GM23338 (cell line): Measurements from ENCODE around the gene TNFSF18. TPM values are rescaled to one million over a fixed set of nuclear protein-coding genes. Genes with fewer than 3 reads are reported as not detected.

Experiments
- ATAC-seq: fragments of 200-7000 bp; cut with Tn5 transposase; 3 replicates; pipeline ENCODE4 v1.9.1; 2020
- DNase-seq: peaks from one replicate; pipeline ENCODE4 v3.0.0-alpha.2; 2015; ENCODE audit warnings: low spot score
- H2AFZ ChIP-seq: fragments of 200-600 bp; sonication (generic); 2 replicates; pipeline ENCODE4 v1.8.0; 2016; ENCODE audit warnings: antibody characterized with exemption, mild to moderate bottlenecking, moderate library complexity
- H3F3A ChIP-seq: fragments of 200-600 bp; sonication (generic); replicated peaks from 2 replicates; pipeline ENCODE4 v1.8.0; 2017; ENCODE audit warnings: antibody characterized with exemption, mixed run types, low read depth
- H3K27ac ChIP-seq: fragments of 200-600 bp; sonication (generic); 2 replicates; pipeline ENCODE4 v1.6.1; 2016; ENCODE audit warnings: low read depth
- H3K27me3 ChIP-seq: fragments of 200-600 bp; sonication (generic); 2 replicates; pipeline ENCODE4 v1.8.0; 2016; ENCODE audit warnings: mild to moderate bottlenecking, mixed run types, moderate library complexity; ENCODE audit not compliant: insufficient read depth
- H3K36me3 ChIP-seq: fragments of 200-600 bp; sonication (generic); 2 replicates; pipeline ENCODE4 v1.8.0; 2016; ENCODE audit warnings: mild to moderate bottlenecking; ENCODE audit not compliant: insufficient read depth
- H3K4me1 ChIP-seq: fragments of 200-600 bp; sonication (generic); 2 replicates; pipeline ENCODE4 v1.8.0; 2016; ENCODE audit warnings: mild to moderate bottlenecking, moderate library complexity; ENCODE audit not compliant: insufficient read depth
- H3K4me2 ChIP-seq: fragments of 200-600 bp; sonication (generic); 2 replicates; pipeline ENCODE4 v1.7.1; 2017; ENCODE audit warnings: mixed run types
- H3K4me3 ChIP-seq: fragments of 200-600 bp; sonication (generic); 2 replicates; pipeline ENCODE4 v1.6.1; 2016; ENCODE audit warnings: mixed run types
- H3K79me2 ChIP-seq: fragments of 200-600 bp; sonication (generic); replicated peaks from 2 replicates; pipeline ENCODE4 v1.8.0; 2017; ENCODE audit warnings: mild to moderate bottlenecking; ENCODE audit not compliant: insufficient read depth
- H3K9me2 ChIP-seq: fragments of 200-600 bp; sonication (generic); 2 replicates; pipeline ENCODE4 v1.8.0; 2017; ENCODE audit not compliant: insufficient read depth
- H4K20me1 ChIP-seq: fragments of 200-600 bp; sonication (generic); replicated peaks from 2 replicates; pipeline ENCODE4 v1.8.0; 2017; ENCODE audit warnings: mild to moderate bottlenecking; ENCODE audit not compliant: insufficient read depth
- H3K27ac Mint-ChIP-seq: 2 replicates; pipeline ENCODE4 v1.8.0; 2020; ENCODE audit warnings: inconsistent platforms, mild to moderate bottlenecking, moderate library complexity, mixed read lengths
- H3K27me3 Mint-ChIP-seq: 3 replicates; pipeline ENCODE4 v1.8.0; 2022; ENCODE audit warnings: low read depth, mild to moderate bottlenecking, moderate library complexity, mixed read lengths, inconsistent platforms; ENCODE audit not compliant: insufficient read depth, poor library complexity
- H3K36me3 Mint-ChIP-seq: 3 replicates; pipeline ENCODE4 v1.8.0; 2021; ENCODE audit warnings: low read depth, mild to moderate bottlenecking, inconsistent platforms, moderate library complexity, mixed read lengths
- H3K4me1 Mint-ChIP-seq: 3 replicates; pipeline ENCODE4 v1.8.0; 2020; ENCODE audit warnings: mild to moderate bottlenecking, inconsistent platforms, mixed read lengths
- H3K4me3 Mint-ChIP-seq: 3 replicates; pipeline ENCODE4 v1.8.0; 2021; ENCODE audit warnings: moderate library complexity, mild to moderate bottlenecking, inconsistent platforms, mixed read lengths
- H3K9me3 Mint-ChIP-seq: 3 replicates; pipeline ENCODE4 v1.8.0; 2020; ENCODE audit warnings: moderate library complexity, mild to moderate bottlenecking, inconsistent platforms, mixed read lengths
- CTCF ChIP-seq, 2 experiments: fragments of 200-600 bp in 1 of 2; sonication (generic) in 1 of 2; conservative IDR thresholded peaks; 2 replicates each; pipeline versions ENCODE4 v1.5.1 to v1.6.1; 2016 to 2017; ENCODE audit warnings: antibody characterized with exemption in 2 of 2, low read depth in 2 of 2, mild to moderate bottlenecking in 2 of 2, moderate library complexity in 1 of 2
- EZH2 ChIP-seq: fragments of 200-600 bp; sonication (generic); IDR thresholded peaks from one replicate; pipeline ENCODE4 v1.8.0; 2017; ENCODE audit warnings: antibody characterized with exemption, mild to moderate bottlenecking, low read depth; ENCODE audit not compliant: unreplicated experiment
- EZH2phosphoT487 ChIP-seq: fragments of 200-600 bp; sonication (generic); IDR thresholded peaks from one replicate; pipeline ENCODE4 v1.8.1; 2018; ENCODE audit warnings: antibody characterized with exemption; ENCODE audit not compliant: unreplicated experiment
- JUNB ChIP-seq: IDR thresholded peaks from one replicate; pipeline ENCODE4 v1.6.1; 2016; ENCODE audit warnings: antibody characterized with exemption; ENCODE audit not compliant: unreplicated experiment
- NANOG ChIP-seq: IDR thresholded peaks from 2 replicates; pipeline ENCODE4 v1.6.1; 2016; ENCODE audit warnings: antibody characterized with exemption, borderline replicate concordance
- POLR2AphosphoS5 ChIP-seq: IDR thresholded peaks from 2 replicates; pipeline ENCODE4 v1.6.1; 2016; ENCODE audit warnings: antibody characterized with exemption, low read depth
- STAT1 ChIP-seq: IDR thresholded peaks from one replicate; pipeline ENCODE4 v1.6.1; 2016; ENCODE audit warnings: antibody characterized with exemption; ENCODE audit not compliant: unreplicated experiment
- ZNF114 ChIP-seq: fragments of 250-450 bp; sonication (Bioruptor Pico); IDR thresholded peaks from 2 replicates; pipeline ENCODE4 v1.5.0; 2020; ENCODE audit warnings: mild to moderate bottlenecking, moderate library complexity
- ZNF331 ChIP-seq: fragments of 250-450 bp; sonication (Bioruptor Pico); IDR thresholded peaks from 2 replicates; pipeline ENCODE4 v1.5.0; 2020; ENCODE audit warnings: low read depth, mild to moderate bottlenecking, moderate library complexity
- polyA plus RNA-seq: library from polyadenylated mRNA; unstranded; fragments of >200 nt; fragmentation: Nextera tagmentation; extraction: Ambion mirVana; gene quantifications from 2 replicates; pipeline ENCODE4 v1.2.1, GENCODE V29; 2016
- total RNA-seq: library from RNA; depleted of rRNA; stranded (reverse); fragments of >200 nt; shearing (Covaris generic); gene quantifications from 2 replicates; pipeline ENCODE4 v1.2.3, GENCODE V29; 2014
- TF ChIP-seq, protein P1 (sequence below): IDR thresholded peaks from 2 replicates; pipeline ENCODE4 v1.6.1; 2016; ENCODE audit warnings: antibody characterized with exemption
- TF ChIP-seq, protein P2 (sequence below): fragments of 250-450 bp; sonication (Bioruptor Pico); IDR thresholded peaks from 2 replicates; pipeline ENCODE4 v1.5.0; 2020; ENCODE audit warnings: mild to moderate bottlenecking, moderate library complexity
- TF ChIP-seq, protein P3 (sequence below): IDR thresholded peaks from one replicate; pipeline ENCODE4 v1.6.1; 2018; ENCODE audit warnings: antibody characterized with exemption; ENCODE audit not compliant: unreplicated experiment

The TNFSF18 gene
- total and polyA plus RNA-seq, 2 experiments from 2014 or later = not detected

DNA sequence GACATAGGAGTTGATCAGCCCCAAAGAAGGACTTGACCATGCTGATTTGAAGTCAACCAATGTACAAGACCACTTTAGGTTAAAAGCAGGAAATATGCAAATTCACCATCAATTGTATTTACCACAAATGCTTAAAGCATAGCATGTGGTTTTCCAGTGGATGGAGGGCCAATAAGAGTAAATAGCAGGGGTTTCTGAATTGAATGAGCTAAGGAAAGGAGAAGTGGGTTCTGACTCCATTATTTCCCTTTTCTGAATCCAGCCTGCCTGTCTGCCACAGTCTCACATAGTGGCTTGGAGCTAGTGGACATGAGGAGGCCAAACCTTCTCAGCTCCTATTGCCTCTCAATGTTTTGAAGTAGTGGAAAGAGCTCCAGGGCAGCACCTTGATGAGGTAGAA is 7.2 kb upstream of the TNFSF18 start:
- H3F3A ChIP-seq = no peaks in the 10 kb centered on the region
- H3K27ac Mint-ChIP-seq = no peak overlapping the region
- TF ChIP-seq EZH2 (no peak), POLR2AphosphoS5 (no peak), CTCF (conservative IDR thresholded peaks at IDR 0.05; ENCODE audit: low read depth in 2 of 2) (no peak), ZNF331 (no peak), NANOG (no peak), EZH2phosphoT487 (no peak), JUNB (no peak), STAT1 (no peak), ZNF114 (no peak)
- TF ChIP-seq, protein P1, sequence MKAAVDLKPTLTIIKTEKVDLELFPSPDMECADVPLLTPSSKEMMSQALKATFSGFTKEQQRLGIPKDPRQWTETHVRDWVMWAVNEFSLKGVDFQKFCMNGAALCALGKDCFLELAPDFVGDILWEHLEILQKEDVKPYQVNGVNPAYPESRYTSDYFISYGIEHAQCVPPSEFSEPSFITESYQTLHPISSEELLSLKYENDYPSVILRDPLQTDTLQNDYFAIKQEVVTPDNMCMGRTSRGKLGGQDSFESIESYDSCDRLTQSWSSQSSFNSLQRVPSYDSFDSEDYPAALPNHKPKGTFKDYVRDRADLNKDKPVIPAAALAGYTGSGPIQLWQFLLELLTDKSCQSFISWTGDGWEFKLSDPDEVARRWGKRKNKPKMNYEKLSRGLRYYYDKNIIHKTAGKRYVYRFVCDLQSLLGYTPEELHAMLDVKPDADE = no peak
- TF ChIP-seq, protein P2, sequence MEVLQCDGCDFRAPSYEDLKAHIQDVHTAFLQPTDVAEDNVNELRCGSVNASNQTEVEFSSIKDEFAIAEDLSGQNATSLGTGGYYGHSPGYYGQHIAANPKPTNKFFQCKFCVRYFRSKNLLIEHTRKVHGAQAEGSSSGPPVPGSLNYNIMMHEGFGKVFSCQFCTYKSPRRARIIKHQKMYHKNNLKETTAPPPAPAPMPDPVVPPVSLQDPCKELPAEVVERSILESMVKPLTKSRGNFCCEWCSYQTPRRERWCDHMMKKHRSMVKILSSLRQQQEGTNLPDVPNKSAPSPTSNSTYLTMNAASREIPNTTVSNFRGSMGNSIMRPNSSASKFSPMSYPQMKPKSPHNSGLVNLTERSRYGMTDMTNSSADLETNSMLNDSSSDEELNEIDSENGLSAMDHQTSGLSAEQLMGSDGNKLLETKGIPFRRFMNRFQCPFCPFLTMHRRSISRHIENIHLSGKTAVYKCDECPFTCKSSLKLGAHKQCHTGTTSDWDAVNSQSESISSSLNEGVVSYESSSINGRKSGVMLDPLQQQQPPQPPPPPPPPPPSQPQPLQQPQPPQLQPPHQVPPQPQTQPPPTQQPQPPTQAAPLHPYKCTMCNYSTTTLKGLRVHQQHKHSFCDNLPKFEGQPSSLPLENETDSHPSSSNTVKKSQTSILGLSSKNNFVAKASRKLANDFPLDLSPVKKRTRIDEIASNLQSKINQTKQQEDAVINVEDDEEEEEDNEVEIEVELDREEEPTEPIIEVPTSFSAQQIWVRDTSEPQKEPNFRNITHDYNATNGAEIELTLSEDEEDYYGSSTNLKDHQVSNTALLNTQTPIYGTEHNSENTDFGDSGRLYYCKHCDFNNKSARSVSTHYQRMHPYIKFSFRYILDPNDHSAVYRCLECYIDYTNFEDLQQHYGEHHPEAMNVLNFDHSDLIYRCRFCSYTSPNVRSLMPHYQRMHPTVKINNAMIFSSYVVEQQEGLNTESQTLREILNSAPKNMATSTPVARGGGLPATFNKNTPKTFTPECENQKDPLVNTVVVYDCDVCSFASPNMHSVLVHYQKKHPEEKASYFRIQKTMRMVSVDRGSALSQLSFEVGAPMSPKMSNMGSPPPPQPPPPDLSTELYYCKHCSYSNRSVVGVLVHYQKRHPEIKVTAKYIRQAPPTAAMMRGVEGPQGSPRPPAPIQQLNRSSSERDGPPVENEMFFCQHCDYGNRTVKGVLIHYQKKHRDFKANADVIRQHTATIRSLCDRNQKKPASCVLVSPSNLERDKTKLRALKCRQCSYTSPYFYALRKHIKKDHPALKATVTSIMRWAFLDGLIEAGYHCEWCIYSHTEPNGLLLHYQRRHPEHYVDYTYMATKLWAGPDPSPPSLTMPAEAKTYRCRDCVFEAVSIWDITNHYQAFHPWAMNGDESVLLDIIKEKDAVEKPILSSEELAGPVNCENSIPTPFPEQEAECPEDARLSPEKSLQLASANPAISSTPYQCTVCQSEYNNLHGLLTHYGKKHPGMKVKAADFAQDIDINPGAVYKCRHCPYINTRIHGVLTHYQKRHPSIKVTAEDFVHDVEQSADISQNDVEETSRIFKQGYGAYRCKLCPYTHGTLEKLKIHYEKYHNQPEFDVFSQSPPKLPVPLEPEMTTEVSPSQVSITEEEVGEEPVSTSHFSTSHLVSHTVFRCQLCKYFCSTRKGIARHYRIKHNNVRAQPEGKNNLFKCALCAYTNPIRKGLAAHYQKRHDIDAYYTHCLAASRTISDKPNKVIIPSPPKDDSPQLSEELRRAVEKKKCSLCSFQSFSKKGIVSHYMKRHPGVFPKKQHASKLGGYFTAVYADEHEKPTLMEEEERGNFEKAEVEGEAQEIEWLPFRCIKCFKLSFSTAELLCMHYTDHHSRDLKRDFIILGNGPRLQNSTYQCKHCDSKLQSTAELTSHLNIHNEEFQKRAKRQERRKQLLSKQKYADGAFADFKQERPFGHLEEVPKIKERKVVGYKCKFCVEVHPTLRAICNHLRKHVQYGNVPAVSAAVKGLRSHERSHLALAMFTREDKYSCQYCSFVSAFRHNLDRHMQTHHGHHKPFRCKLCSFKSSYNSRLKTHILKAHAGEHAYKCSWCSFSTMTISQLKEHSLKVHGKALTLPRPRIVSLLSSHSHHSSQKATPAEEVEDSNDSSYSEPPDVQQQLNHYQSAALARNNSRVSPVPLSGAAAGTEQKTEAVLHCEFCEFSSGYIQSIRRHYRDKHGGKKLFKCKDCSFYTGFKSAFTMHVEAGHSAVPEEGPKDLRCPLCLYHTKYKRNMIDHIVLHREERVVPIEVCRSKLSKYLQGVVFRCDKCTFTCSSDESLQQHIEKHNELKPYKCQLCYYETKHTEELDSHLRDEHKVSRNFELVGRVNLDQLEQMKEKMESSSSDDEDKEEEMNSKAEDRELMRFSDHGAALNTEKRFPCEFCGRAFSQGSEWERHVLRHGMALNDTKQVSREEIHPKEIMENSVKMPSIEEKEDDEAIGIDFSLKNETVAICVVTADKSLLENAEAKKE (CRISPR knock-in tag) = no peak
- TF ChIP-seq, protein P3, sequence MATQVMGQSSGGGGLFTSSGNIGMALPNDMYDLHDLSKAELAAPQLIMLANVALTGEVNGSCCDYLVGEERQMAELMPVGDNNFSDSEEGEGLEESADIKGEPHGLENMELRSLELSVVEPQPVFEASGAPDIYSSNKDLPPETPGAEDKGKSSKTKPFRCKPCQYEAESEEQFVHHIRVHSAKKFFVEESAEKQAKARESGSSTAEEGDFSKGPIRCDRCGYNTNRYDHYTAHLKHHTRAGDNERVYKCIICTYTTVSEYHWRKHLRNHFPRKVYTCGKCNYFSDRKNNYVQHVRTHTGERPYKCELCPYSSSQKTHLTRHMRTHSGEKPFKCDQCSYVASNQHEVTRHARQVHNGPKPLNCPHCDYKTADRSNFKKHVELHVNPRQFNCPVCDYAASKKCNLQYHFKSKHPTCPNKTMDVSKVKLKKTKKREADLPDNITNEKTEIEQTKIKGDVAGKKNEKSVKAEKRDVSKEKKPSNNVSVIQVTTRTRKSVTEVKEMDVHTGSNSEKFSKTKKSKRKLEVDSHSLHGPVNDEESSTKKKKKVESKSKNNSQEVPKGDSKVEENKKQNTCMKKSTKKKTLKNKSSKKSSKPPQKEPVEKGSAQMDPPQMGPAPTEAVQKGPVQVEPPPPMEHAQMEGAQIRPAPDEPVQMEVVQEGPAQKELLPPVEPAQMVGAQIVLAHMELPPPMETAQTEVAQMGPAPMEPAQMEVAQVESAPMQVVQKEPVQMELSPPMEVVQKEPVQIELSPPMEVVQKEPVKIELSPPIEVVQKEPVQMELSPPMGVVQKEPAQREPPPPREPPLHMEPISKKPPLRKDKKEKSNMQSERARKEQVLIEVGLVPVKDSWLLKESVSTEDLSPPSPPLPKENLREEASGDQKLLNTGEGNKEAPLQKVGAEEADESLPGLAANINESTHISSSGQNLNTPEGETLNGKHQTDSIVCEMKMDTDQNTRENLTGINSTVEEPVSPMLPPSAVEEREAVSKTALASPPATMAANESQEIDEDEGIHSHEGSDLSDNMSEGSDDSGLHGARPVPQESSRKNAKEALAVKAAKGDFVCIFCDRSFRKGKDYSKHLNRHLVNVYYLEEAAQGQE = no peak

More for the DNA sequence above, 7.2 kb upstream of the TNFSF18 start:
- DNase-seq (no peak), ATAC-seq (no peak)
- no peaks in the 10 kb centered on the region for H3K27me3 Mint-ChIP-seq
- Histone ChIP-seq H3K36me3 (no peaks in the 10 kb centered on the region), H3K79me2 (no peaks in the 10 kb centered on the region), H4K20me1 (no peaks in the 10 kb centered on the region), H3K27me3 (no peaks in the 10 kb centered on the region), H3K4me3 (no peak overlapping the region), H3K27ac (no peak overlapping the region), H3K4me2 (no peak overlapping the region), H3K9me2 (peaks cover 5% of the 10 kb centered on the region; the same call in 1 of the 2 replicates), H2AFZ (no peak overlapping the region), H3K4me1 (no peaks in the 10 kb centered on the region)
- no peak overlapping the region for H3K4me3 Mint-ChIP-seq
- H3K36me3 Mint-ChIP-seq = no peaks in the 10 kb centered on the region
- no peaks in the 10 kb centered on the region for H3K9me3 Mint-ChIP-seq
- no peaks in the 10 kb centered on the region for H3K4me1 Mint-ChIP-seq
